Prostate gland (tissue), 2 donors: ENCODE data around the gene DNAJC22.

Experiments
- CTCF ChIP-seq, 4 experiments: fragments of 200-600 bp in 2 of 4; fragments of 450-650 bp in 2 of 4; sonication (generic) in 2 of 4; IDR thresholded peaks; 1 replicate in 3 of 4; 2 replicates in 1 of 4; pipeline ENCODE4 v1.5.1; 2016 to 2019; ENCODE audit warnings: antibody characterized with exemption in 4 of 4, mild to moderate bottlenecking in 2 of 4, moderate library complexity in 2 of 4
- POLR2AphosphoS5 ChIP-seq: sonication (generic); formaldehyde crosslinking; IDR thresholded peaks from one replicate; pipeline ENCODE4 v1.6.1; 2017; ENCODE audit warnings: antibody characterized with exemption

- TF ChIP-seq CTCF (IDR thresholded peaks at IDR 0.05) (no peak), POLR2AphosphoS5 (no peak)
Observed at GRCh38 chr12:49304161-49304560, 42.5 kb upstream of the DNAJC22 start.
